Neural progenitor cell (in vitro differentiated cells): ENCODE measurements around the gene ABCC3. TPM values are rescaled to one million over a fixed set of nuclear protein-coding genes. Genes with fewer than 3 reads are reported as not detected.

Experiments used
- DNase-seq: peaks from one replicate; pipeline ENCODE4 v3.0.0-alpha.2; 2016; ENCODE audit warnings: low spot score
- H2AFZ ChIP-seq: fragments of 200-600 bp; sonication (generic); replicated peaks from 2 replicates; pipeline ENCODE4 v1.6.1; 2016; ENCODE audit warnings: antibody characterized with exemption
- H3F3A ChIP-seq: fragments of 200-600 bp; sonication (generic); 2 replicates; pipeline ENCODE4 v1.6.1; 2016; ENCODE audit warnings: antibody characterized with exemption, low read depth
- H3K27ac ChIP-seq: fragments of 200-600 bp; sonication (generic); 2 replicates; pipeline ENCODE4 v1.5.1; 2016; ENCODE audit warnings: mild to moderate bottlenecking
- H3K27me3 ChIP-seq: fragments of 200-600 bp; sonication (generic); 2 replicates; pipeline ENCODE4 v1.6.1; 2016; ENCODE audit warnings: mild to moderate bottlenecking, moderate library complexity
- H3K36me3 ChIP-seq: fragments of 200-600 bp; sonication (generic); 2 replicates; pipeline ENCODE4 v1.5.1; 2016
- H3K4me1 ChIP-seq: fragments of 200-600 bp; sonication (generic); 2 replicates; pipeline ENCODE4 v1.6.1; 2016; ENCODE audit warnings: mixed run types
- H3K4me2 ChIP-seq: fragments of 200-600 bp; sonication (generic); 2 replicates; pipeline ENCODE4 v1.6.1; 2016
- H3K4me3 ChIP-seq: fragments of 200-600 bp; sonication (generic); 2 replicates; pipeline ENCODE4 v1.5.1; 2016
- H3K79me2 ChIP-seq: fragments of 200-600 bp; sonication (generic); 2 replicates; pipeline ENCODE4 v1.6.1; 2016; ENCODE audit warnings: low read depth
- H3K9ac ChIP-seq: fragments of 200-600 bp; sonication (generic); 2 replicates; pipeline ENCODE4 v1.6.1; 2016
- H3K9me3 ChIP-seq: fragments of 200-600 bp; sonication (generic); 2 replicates; pipeline ENCODE4 v1.5.1; 2016; ENCODE audit warnings: low read depth
- H4K20me1 ChIP-seq: fragments of 200-600 bp; sonication (generic); 2 replicates; pipeline ENCODE4 v1.6.1; 2016; ENCODE audit warnings: low read depth
- H3K27ac Mint-ChIP-seq: 3 replicates; pipeline ENCODE4 v1.8.0; 2021; ENCODE audit warnings: mixed read lengths
- H3K27me3 Mint-ChIP-seq: 2 replicates; pipeline ENCODE4 v1.8.0; 2022; ENCODE audit warnings: low read depth, mild to moderate bottlenecking, inconsistent platforms, moderate library complexity, mixed read lengths; ENCODE audit not compliant: insufficient read depth
- H3K36me3 Mint-ChIP-seq: 3 replicates; pipeline ENCODE4 v1.8.0; 2021; ENCODE audit warnings: mixed read lengths
- H3K4me1 Mint-ChIP-seq: 3 replicates; pipeline ENCODE4 v1.8.0; 2021; ENCODE audit warnings: mixed read lengths
- H3K4me3 Mint-ChIP-seq: 3 replicates; pipeline ENCODE4 v1.8.0; 2021; ENCODE audit warnings: mild to moderate bottlenecking, moderate library complexity, mixed read lengths
- H3K9me3 Mint-ChIP-seq: 3 replicates; pipeline ENCODE4 v1.8.0; 2020; ENCODE audit warnings: mixed read lengths
- CTCF ChIP-seq: fragments of 200-600 bp; sonication (generic); IDR thresholded peaks from 2 replicates; pipeline ENCODE4 v1.5.1; 2017; ENCODE audit warnings: antibody characterized with exemption, mild to moderate bottlenecking
- EZH2 ChIP-seq: fragments of 200-600 bp; sonication (generic); IDR thresholded peaks from 2 replicates; pipeline ENCODE4 v1.6.1; 2017; ENCODE audit warnings: antibody characterized with exemption, mild to moderate bottlenecking, moderate library complexity
- EZH2phosphoT487 ChIP-seq: fragments of 200-600 bp; sonication (generic); IDR thresholded peaks from 2 replicates; pipeline ENCODE4 v1.6.1; 2017; ENCODE audit warnings: antibody characterized with exemption
- total RNA-seq: library from RNA; depleted of rRNA; stranded (reverse); fragments of >200 nt; gene quantifications from 2 replicates; pipeline ENCODE4 v1.2.3, GENCODE V29; 2015; ENCODE audit warnings: low replicate concordance

The ABCC3 gene
- total RNA-seq, 1 donor from 2014 or later: not detected

GRCh38 chr17:50658616-50659015 lies 23.9 kb downstream of the ABCC3 start:
- Histone ChIP-seq H3K4me3 (no peak overlapping the region), H3F3A (no peaks in the 10 kb centered on the region), H4K20me1 (no peaks in the 10 kb centered on the region), H3K79me2 (no peaks in the 10 kb centered on the region), H3K4me1 (peaks cover 3% of the 10 kb centered on the region), H3K27me3 (no peaks in the 10 kb centered on the region), H3K9ac (no peak overlapping the region), H3K4me2 (no peak overlapping the region), H3K9me3 (no peaks in the 10 kb centered on the region), H3K27ac (no peak overlapping the region), H2AFZ (no peak overlapping the region), H3K36me3 (no peaks in the 10 kb centered on the region)
- H3K27me3 Mint-ChIP-seq: peaks cover 7% of the 10 kb centered on the region
- no peak for TF ChIP-seq EZH2
- no peak overlapping the region for H3K4me3 Mint-ChIP-seq
- no peak overlapping the region for H3K27ac Mint-ChIP-seq
- peaks cover 19% of the 10 kb centered on the region for H3K4me1 Mint-ChIP-seq
- H3K9me3 Mint-ChIP-seq: no peaks in the 10 kb centered on the region
- DNase-seq: no peak
- H3K36me3 Mint-ChIP-seq: no peaks in the 10 kb centered on the region

GRCh38 chr17:50659179-50659578 lies 24.5 kb downstream of the ABCC3 start:
- Histone ChIP-seq H3K4me3 (no peak overlapping the region), H3K4me2 (no peak overlapping the region), H3K36me3 (no peaks in the 10 kb centered on the region), H3K27me3 (no peaks in the 10 kb centered on the region), H3F3A (no peaks in the 10 kb centered on the region), H3K27ac (no peak overlapping the region), H3K79me2 (no peaks in the 10 kb centered on the region), H3K9me3 (no peaks in the 10 kb centered on the region), H4K20me1 (no peaks in the 10 kb centered on the region), H2AFZ (no peak overlapping the region), H3K4me1 (peaks cover 3% of the 10 kb centered on the region), H3K9ac (no peak overlapping the region)
- DNase-seq: no peak
- Mint-ChIP-seq H3K4me1 (peaks cover 19% of the 10 kb centered on the region), H3K27ac (no peak overlapping the region), H3K4me3 (no peak overlapping the region), H3K27me3 (peaks cover 7% of the 10 kb centered on the region), H3K9me3 (no peaks in the 10 kb centered on the region), H3K36me3 (no peaks in the 10 kb centered on the region)
- TF ChIP-seq CTCF: no peak
- no peak for TF ChIP-seq EZH2
- no peak for TF ChIP-seq EZH2phosphoT487

GRCh38 chr17:50660042-50660886 lies 25.6 kb downstream of the ABCC3 start:
- Histone ChIP-seq H2AFZ (no peak overlapping the region), H3K79me2 (no peaks in the 10 kb centered on the region), H3K36me3 (no peaks in the 10 kb centered on the region), H3K9me3 (no peaks in the 10 kb centered on the region), H3K9ac (no peak overlapping the region), H3F3A (no peaks in the 10 kb centered on the region), H3K27ac (no peak overlapping the region), H3K4me1 (peaks cover 3% of the 10 kb centered on the region), H3K4me3 (no peak overlapping the region), H4K20me1 (no peaks in the 10 kb centered on the region), H3K27me3 (no peaks in the 10 kb centered on the region), H3K4me2 (no peak overlapping the region)
- H3K27me3 Mint-ChIP-seq: peaks cover 7% of the 10 kb centered on the region
- no peaks in the 10 kb centered on the region for H3K9me3 Mint-ChIP-seq
- H3K4me1 Mint-ChIP-seq: peaks cover 19% of the 10 kb centered on the region
- H3K4me3 Mint-ChIP-seq: no peak overlapping the region
- no peak for DNase-seq
- peak overlapping the region; percentile 50 for H3K27ac Mint-ChIP-seq
- TF ChIP-seq EZH2 (no peak), EZH2phosphoT487 (no peak), CTCF (no peak)
- H3K36me3 Mint-ChIP-seq: no peaks in the 10 kb centered on the region

GRCh38 chr17:50660887-50661345 lies 26.2 kb downstream of the ABCC3 start:
- H4K20me1 ChIP-seq: no peaks in the 10 kb centered on the region
- Mint-ChIP-seq H3K36me3 (no peaks in the 10 kb centered on the region), H3K4me3 (no peak overlapping the region), H3K27me3 (peaks cover 7% of the 10 kb centered on the region), H3K4me1 (peaks cover 19% of the 10 kb centered on the region), H3K9me3 (no peaks in the 10 kb centered on the region), H3K27ac (peak overlapping the region; percentile 55)
- H3K36me3 ChIP-seq: no peaks in the 10 kb centered on the region
- TF ChIP-seq EZH2phosphoT487 (no peak), CTCF (no peak), EZH2 (no peak)
- H3K9ac ChIP-seq: no peak overlapping the region
- H3K79me2 ChIP-seq: no peaks in the 10 kb centered on the region
- H3K4me3 ChIP-seq: no peak overlapping the region
- H3K9me3 ChIP-seq: no peaks in the 10 kb centered on the region
- H3K27me3 ChIP-seq: no peaks in the 10 kb centered on the region
- H3K27ac ChIP-seq: no peak overlapping the region
- H3F3A ChIP-seq: no peaks in the 10 kb centered on the region
- H3K4me1 ChIP-seq: peaks cover 3% of the 10 kb centered on the region
- no peak overlapping the region for H3K4me2 ChIP-seq
- no peak for DNase-seq
- no peak overlapping the region for H2AFZ ChIP-seq
